HG03342 (cell line): Measurements from ENCODE around the gene AOC2.

Source experiments
- ATAC-seq: cut with Tn5 transposase; IDR thresholded peaks from one replicate; pipeline ENCODE4 v1.9.1; 2021; ENCODE audit warnings: mild to moderate bottlenecking, moderate library complexity; ENCODE audit not compliant: unreplicated experiment

Gene AOC2, protein sequence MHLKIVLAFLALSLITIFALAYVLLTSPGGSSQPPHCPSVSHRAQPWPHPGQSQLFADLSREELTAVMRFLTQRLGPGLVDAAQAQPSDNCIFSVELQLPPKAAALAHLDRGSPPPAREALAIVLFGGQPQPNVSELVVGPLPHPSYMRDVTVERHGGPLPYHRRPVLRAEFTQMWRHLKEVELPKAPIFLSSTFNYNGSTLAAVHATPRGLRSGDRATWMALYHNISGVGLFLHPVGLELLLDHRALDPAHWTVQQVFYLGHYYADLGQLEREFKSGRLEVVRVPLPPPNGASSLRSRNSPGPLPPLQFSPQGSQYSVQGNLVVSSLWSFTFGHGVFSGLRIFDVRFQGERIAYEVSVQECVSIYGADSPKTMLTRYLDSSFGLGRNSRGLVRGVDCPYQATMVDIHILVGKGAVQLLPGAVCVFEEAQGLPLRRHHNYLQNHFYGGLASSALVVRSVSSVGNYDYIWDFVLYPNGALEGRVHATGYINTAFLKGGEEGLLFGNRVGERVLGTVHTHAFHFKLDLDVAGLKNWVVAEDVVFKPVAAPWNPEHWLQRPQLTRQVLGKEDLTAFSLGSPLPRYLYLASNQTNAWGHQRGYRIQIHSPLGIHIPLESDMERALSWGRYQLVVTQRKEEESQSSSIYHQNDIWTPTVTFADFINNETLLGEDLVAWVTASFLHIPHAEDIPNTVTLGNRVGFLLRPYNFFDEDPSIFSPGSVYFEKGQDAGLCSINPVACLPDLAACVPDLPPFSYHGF

DNA sequence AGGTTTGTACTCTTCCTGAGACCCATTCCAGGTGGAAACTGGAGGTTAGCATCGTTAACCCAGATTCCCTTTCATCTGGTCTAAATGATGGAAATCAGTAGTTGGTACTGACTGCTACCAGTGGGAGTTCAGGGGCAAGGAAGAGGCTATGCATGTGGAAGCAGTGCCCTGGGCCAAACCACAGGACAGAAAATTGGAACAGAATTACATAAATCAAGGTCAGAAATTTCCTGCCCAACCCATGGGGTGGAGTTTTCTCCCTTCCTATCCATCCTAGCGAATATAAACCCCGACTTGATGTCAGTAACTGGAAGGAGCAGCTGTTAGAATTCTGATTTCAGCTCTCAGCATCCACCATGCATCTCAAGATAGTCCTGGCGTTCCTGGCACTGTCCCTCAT is at the start of gene AOC2:
TSS of gene AOC2 (plus strand) at position 310 of the 400 bp plus-strand sequence. CDS start at position 357, 47 bp downstream.
- no peak for ATAC-seq

DNA sequence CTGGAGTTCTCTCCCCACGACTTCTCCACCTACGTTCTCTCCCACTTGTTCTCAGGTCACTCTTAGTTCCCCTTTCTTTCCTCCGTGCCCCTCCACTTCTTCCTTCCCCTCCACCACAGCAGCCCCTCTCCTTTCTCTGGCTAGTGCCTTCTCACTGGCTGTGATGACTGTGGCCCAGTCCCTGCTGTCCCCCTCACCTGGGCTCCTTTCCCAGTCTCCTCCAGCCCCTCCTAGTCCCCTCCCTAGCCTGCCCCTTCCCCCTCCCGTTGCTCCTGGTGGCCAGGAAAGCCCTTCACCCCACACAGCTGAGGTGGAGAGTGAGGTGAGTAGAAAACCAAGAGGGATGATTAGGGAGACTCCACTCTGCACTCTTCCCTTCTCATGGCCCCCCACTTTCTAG is 49.3 kb upstream of the AOC2 start:
- no peak for ATAC-seq

DNA sequence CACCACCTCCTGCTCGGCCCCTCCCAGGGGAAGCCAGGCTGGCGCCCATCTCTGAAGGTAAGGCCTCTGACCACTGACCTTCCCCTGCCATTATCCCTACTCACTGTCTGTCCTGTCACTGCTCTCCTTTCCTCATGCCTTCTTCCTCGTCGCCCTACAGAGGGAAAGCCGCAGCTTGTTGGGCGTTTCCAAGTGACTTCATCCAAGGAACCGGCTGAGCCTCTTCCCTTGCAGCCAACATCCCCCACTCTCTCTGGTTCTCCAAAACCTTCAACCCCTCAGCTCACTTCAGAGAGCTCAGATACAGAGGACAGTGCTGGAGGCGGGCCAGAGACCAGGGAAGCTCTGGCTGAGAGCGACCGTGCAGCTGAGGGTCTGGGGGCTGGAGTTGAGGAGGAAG is 48.9 kb upstream of the AOC2 start:
- ATAC-seq, result no peak

DNA sequence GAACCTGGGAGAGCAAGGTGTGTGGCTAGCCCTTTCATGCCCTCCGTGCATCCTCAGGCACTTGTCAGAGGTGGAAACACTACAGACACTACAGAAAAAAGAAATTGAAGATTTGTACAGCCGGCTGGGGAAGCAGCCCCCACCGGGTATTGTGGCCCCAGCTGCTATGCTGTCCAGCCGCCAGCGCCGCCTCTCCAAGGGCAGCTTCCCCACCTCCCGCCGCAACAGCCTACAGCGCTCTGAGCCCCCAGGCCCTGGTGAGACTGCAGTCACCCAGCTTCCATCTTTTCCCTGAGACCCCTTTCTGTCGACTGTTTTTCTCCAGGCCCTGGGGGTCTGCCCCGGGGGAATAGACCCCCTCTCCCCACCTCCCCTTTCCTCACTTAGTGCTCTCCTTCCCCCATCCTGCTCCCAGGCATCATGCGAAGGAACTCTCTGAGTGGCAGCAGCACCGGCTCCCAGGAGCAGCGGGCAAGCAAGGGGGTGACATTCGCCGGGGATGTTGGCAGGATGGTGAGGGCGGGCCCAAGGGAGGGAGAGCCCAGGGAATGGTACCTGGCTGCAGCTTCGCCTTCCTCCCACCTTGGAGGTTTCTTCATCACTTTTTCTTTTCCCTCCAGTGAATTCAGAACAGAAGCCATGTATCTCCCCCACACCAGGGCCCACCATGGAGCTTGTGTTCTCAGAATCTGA is 48.2 kb upstream of the AOC2 start:
- ATAC-seq, result no peak

DNA sequence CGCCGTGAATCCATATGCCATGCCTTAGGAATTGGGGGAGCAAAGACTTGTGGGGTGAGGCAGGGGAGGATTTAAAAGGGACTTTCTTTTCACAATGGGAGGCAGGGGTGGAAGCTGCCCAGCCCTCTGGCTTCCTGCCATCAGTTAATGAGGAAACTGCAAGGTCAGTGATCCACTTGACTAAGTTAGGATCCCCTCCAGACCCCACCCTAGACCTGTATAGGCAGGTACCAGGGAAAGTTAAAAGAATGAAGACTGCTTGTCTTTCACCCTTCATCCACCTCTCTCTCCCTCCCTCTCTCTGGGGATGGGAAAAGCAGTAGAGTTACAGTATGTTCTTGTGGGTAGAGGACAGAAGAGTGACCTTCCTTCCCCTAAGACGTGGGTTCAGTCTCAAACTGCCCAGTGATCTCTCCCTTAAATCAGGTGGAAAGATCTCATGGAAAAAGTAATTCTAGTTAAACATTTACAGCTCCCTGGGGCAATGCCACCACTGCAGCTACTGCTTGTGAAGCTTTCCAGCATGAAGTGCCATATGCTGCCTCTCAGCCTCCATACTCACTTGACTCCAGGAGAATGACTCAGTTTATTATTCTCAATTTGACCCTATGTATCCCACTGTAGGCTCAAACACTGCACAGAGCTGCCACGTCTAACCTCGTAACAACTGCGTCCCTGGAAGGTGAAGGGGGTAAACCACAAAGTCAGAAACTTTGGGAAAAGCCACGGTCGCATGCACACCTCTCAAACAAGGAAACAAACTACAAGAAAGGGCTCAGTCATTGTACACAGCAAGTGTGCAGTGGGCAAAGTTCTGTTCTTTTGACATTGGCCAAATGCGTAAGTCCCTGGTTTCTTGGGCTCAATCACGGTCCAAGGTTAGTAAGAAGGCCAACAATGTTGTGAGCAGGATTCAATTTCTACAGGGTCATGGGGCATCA is 47.0 kb upstream of the AOC2 start:
- ATAC-seq, result no peak

DNA sequence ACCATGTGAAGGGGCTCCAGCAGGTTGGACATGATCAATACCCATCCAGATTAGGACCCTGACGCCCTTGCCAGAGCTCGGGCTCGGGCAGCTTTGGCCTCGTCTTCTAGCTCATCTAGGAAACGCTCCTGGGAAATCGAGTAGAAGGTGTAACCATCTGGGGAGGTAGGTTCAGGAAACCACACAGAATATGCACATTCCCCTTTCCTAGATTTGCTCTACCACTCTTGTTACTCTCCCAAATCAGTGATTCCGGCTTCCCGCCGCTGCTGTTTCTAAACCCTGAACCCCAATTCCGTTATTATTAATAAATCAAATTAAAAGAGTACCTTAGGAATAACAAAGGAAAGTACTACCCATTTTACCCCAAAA is 46.4 kb upstream of the AOC2 start:
- no peak for ATAC-seq

DNA sequence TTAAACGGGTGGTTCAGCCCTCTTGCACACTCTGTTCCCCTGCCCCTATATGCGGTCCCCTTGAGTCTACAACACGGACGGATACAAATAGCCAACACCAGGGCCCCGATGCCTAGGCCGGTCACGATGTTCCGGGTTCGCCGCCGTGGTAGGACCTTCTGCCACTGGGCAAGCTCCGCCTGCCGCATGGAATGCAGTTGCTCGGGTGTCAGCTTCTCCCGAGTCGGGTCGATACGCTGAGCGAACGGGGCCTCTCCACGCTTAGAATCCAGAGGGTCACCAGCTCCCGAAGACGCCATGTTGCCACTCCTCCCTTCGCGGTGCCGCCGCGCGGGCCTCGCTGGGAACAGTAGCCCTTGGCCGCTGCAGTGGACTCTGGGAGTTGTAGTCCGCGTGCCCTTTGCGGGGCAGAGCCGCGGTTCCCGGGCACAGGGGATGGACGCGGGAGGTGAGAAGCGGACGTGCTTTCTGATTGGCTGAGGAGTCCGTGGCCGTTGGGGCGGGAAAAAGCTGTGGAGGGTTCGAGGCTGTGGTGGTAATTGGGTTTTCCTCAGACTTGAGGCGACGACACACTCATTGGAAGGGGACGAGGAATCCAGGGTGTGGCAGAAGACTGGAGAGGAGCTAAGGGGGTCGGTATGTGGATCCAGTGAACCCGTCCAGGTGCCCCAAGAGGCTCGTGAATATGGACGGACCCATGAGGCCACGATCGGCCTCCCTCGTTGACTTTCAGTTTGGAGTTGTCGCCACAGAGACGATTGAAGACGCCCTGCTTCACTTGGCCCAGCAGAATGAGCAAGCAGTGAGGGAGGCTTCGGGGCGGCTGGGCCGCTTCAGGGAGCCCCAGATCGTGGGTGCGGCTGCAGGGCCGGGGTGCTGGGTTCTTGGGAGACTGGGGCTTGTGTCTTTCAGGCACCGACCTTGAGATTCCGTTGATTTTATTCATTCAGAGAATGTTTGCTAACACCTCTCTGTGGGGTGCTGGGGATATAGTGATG is 45.7 kb upstream of the AOC2 start, which contains the start of the genes CNTD1 and COA3:
TSS of gene CNTD1 (plus strand) at position 479 of the 998 bp plus-strand sequence. CDS start at position 686, 207 bp downstream.
TSS of gene COA3 (minus strand) at position 322 of the 998 bp plus-strand sequence. CDS start at position 299, 23 bp downstream.
- peak; percentile 66 for ATAC-seq

DNA sequence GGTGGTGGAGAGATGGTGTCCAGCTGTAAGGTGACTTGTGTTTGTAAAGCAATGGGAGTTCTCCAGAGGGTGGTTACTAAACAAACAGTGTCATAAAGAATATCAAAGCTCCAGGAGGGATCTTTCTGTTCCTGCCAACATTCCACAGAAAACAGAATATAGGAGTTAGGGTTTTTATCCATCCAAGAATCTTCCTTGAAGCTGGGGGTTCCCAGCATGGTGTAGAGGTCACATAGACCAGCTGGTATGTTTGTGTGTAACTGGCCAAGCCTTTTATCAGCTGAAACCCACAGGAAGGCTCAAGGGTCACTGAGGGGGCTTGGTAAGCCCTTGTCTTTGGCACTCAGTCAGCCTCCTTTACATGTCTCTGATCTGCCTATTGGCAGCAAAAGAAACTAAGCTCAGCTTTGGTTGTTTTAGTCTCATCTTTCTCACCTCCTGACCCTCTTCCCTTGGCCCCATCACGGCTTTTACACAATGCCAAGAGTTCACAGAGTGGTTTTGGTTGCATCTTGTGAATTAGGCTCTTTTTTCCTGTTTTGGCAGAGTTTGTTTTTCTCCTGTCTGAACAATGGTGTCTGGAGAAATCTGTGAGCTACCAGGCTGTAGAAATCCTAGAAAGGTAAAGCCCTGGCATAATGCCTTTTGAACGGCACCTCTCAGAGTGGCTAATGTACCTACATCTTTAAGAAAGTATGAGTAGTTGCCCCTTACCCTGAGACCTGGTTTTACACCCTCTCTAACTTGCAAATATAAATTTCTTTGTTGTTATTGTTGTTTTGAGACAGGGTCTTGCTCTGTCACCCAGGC is 41.1 kb upstream of the AOC2 start:
- no peak for ATAC-seq

DNA sequence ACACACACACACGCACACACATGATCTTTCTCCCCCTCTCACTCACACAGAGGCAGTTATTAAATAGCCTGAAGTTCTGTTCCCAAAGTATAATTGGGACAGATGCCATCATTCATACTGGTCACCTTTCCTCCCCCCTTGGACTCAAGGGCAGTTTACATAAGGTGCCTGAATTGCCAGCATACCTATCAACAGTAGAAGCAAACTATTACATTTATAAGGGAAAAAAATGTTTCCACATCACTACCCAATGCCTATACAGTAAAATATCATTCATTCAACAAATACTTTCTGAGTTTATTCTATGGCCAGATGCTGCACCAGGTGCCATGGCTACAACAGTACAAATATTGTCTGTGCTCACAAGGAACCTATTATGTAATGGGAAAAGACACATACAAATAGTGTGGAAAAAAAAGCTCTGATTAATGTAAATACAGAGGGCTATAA is 39.4 kb upstream of the AOC2 start:
- ATAC-seq, result no peak

DNA sequence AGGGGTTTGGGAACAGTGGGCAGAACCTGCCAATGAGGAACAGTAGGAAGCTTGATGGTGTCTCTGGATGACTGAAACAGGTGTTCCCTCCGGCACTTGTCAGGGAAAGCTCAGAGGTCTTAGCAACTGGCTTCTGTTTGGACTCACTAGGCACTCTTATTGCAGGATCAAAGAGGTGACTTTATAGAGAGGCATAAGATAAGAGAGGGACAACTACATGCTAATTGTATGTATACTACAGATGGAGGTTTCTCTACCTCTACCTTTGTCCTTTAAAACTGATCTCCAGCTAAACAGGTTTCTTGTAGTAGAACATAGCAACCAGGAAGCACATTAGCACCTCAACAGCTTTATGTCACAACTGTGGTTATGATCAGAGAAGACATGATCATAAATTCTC is 38.1 kb upstream of the AOC2 start:
- ATAC-seq, result no peak

DNA sequence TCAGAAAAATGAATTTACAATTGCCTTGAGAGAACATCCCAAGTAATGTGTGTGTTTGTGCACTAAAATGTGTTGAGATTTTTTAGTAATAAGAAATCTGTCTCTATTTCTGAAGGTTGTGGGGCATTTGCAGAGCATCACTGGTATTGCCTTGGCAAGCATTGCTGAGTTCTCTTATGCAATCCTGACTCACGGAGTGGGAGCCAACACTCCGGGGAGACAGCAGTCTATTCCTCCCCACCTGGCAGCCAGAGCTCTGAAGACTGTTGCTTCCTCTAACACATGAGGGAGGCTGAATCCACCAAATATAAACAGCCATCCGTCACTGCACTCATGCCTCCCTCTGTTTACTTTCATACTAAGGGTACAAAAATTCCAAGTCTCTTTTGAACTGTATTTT is 35.1 kb upstream of the AOC2 start:
- no peak for ATAC-seq

DNA sequence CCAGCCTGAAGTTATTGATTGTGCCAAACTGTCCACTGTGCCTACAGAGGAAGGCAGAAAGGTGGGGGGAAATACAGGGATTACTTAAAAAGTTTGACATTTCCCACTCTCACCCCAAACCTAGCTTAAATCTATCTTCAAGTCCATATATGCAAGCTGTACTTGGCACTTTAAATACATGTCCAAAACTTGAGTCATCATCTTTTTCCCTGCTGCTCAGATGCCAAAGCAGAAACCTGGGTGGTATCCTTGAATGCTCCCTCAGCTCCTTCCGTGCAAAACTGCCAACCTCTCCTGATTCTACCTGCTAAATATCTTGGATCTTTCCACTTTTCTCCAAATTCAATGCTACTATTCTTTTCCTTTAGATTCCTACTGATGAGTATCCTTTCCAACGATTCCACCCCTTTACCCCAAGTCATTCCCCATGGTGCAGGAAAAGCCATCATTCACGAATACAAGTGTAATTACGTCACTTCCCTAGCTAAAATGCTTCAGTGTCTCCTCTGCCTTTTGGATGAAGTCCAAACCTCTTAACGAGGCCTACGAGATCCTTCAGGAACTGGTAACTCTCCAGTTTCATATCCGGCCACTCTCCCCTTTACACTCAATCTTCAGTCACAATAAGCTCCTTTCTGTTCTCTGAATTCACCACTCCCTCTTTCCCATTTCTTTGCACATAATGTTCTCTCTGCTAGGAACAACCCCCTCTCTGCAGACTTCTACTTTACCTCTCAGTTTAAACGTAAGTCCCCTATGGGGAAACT is 29.6 kb upstream of the AOC2 start:
- no peak for ATAC-seq

DNA sequence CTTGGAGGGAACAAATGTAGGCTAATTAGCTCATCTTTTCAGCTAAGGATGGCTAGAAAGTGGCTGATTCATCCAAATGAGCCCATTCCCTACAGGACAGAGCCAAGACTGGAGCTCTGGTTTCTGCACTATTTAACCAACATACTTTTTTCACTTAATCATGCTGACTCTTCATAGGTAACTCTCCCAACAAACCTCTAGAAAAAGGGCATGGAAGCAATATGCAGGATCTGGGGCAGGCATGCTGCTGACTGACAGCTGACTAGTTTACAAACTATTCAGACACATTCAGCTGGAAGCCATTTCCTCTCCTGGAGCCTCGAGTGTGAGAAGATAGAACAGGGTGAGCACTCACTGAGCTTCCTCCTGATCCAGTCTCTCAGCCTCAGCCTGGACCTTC is 26.5 kb upstream of the AOC2 start:
- no peak for ATAC-seq

DNA sequence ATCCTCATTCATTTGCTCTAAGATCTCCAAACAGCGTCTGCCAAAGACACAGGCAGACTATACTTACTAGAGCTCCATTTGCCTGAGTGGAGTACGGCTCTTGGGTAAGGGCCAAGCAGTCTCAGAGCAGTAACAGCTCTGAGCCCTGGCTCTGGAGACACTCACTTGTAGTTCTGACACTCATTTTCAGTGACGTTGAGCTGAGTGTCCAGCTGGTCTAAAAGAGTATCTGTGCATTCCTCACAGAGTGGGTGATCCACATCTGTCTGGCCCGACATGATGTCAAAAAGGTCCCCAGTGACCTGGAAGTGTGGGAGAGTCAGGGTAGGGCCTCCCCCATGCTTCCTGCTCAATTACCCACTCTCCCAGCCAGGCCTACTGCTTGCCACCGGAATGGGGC is 26.0 kb upstream of the AOC2 start:
- ATAC-seq, result no peak

DNA sequence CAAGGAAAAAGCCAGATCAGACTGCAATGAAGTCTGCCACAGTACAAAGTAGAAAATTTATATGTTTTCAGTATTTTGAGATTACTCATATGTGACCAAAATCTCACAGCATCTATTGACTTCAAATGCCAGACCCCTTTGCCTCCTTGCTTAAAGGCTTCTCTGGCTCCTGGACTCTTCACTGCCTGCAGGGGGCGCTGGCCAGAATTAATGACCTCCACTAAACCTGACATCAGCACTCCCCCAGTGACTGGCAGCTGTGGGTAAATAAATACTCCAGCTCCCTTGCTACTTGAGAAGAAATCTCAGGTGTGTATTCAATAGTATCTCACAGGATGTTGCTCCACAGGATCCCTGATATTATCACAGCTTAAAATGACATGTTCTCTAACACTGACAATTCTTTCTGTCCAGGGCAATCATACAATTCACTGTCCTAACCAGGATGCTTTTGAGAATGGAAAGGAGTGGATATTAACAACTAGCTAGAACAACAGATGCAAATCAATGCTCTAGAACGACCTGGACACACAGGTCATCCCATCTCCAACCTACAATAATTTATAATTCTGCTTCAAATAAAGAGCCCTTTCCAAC is 24.3 kb upstream of the AOC2 start:
- ATAC-seq, result no peak

DNA sequence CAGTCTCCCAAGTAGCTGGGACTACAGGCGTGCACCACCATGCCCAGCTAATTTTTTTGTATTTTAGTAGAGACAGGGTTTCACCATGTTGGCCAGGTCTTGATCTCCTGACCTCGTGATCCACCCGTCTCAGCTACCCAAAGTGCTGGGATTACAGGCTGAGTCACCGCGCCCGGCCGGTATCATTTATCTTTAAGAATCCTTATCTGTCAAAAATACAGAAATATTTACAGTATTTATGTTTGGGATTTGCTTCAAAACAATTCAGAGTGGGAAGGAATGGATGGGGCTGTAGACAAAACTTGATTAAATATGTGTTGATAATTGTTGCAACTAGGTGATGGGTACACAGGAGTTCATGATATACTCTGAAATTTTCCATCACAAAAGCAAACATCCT is 23.2 kb upstream of the AOC2 start:
- no peak for ATAC-seq

DNA sequence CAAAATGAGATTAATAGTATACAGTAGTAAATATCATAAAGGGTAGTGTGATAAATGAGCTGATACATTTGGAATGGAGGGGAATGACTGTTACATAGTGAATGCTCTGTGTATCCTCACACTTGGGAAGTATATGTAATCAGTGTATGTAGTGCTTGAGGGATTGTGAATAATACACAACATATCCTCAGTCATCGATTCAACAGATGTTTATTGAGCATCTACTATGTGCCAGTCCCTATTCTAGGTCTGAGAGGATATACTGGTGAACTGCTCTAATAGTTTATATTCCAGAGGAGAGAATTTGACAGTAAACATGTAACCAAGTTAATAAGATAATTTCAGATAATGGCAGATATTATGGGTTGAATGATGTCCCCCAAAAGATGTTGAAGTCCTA is 16.9 kb upstream of the AOC2 start:
- ATAC-seq, result no peak
